GM19468 (cell line): ENCODE data around the gene CSRNP2.

Experiments used
- ATAC-seq: cut with Tn5 transposase; IDR thresholded peaks from one replicate; pipeline ENCODE4 v1.9.1; 2021; ENCODE audit warnings: mild to moderate bottlenecking, moderate library complexity, moderate number of reproducible peaks; ENCODE audit not compliant: unreplicated experiment; ENCODE audit errors: extremely low read depth

CSRNP2 gene

GRCh38 chr12:51083126-51083833, at the start of gene CSRNP2:
Gene CSRNP2 (minus strand): TSS chr12:51083596. CDS start chr12:51076561, 7,035 bp downstream.
- ATAC-seq, result peak; percentile 84

GRCh38 chr12:51132693-51133092, 49.3 kb upstream of the CSRNP2 start:
- ATAC-seq, result no peak

GRCh38 chr12:51131745-51132521, 48.5 kb upstream of the CSRNP2 start:
- no peak for ATAC-seq

GRCh38 chr12:51128919-51129318, 45.5 kb upstream of the CSRNP2 start:
- no peak for ATAC-seq

- no peak for ATAC-seq
These were observed 43.8 kb upstream of the CSRNP2 start for GRCh38 chr12:51127050-51127729.

- ATAC-seq, result no peak
These were observed 42.9 kb upstream of the CSRNP2 start for GRCh38 chr12:51126297-51126696.

- ATAC-seq, result no peak
These were observed 41.1 kb upstream of the CSRNP2 start for GRCh38 chr12:51124504-51124903.

GRCh38 chr12:51122844-51123243, 39.4 kb upstream of the CSRNP2 start:
- ATAC-seq, result no peak

GRCh38 chr12:51118706-51119105, 35.3 kb upstream of the CSRNP2 start:
- ATAC-seq, result no peak

GRCh38 chr12:51115533-51115932, 32.1 kb upstream of the CSRNP2 start:
- no peak for ATAC-seq

- no peak for ATAC-seq
These were observed 24.7 kb upstream of the CSRNP2 start for GRCh38 chr12:51108136-51108535.

- ATAC-seq, result no peak
These were observed 20.6 kb upstream of the CSRNP2 start for GRCh38 chr12:51103977-51104376.

GRCh38 chr12:51098611-51099010, 15.2 kb upstream of the CSRNP2 start:
- ATAC-seq, result no peak

GRCh38 chr12:51090705-51091229, 7.4 kb upstream of the CSRNP2 start:
- no peak for ATAC-seq

GRCh38 chr12:51087818-51088217, 4.4 kb upstream of the CSRNP2 start:
- no peak for ATAC-seq

- ATAC-seq, result no peak
These were observed 3.5 kb upstream of the CSRNP2 start for GRCh38 chr12:51086933-51087332.

GRCh38 chr12:51085757-51086156, 2.4 kb upstream of the CSRNP2 start:
- no peak for ATAC-seq

GRCh38 chr12:51082561-51083125, 753 bp downstream of the CSRNP2 start:
- no peak for ATAC-seq

- ATAC-seq, result no peak
These were observed 2.0 kb downstream of the CSRNP2 start for GRCh38 chr12:51081421-51081820.

GRCh38 chr12:51080136-51080535, 3.3 kb downstream of the CSRNP2 start:
- no peak for ATAC-seq
